PFSK-1 (cell line): ENCODE data around the gene ZCWPW1.

ENCODE experiments used
- FOXP2 ChIP-seq: optimal IDR thresholded peaks from 2 replicates; pipeline ENCODE3; 2011; ENCODE audit warnings: borderline replicate concordance, control low read depth, inconsistent platforms; ENCODE audit not compliant: insufficient read depth; ENCODE audit errors: extremely low read length, extremely low read depth
- POLR2AphosphoS5 ChIP-seq: IDR thresholded peaks from 2 replicates; pipeline ENCODE4 v1.6.1; 2012; ENCODE audit warnings: low read depth, mild to moderate bottlenecking, control low read depth, low read length, moderate library complexity
- SIN3A ChIP-seq: IDR thresholded peaks from 2 replicates; pipeline ENCODE4 v1.6.1; 2012; ENCODE audit warnings: mild to moderate bottlenecking, low read length, moderate library complexity, borderline replicate concordance; ENCODE audit not compliant: insufficient read depth
- TAF1 ChIP-seq: IDR thresholded peaks from 2 replicates; pipeline ENCODE4 v1.6.1; 2012; ENCODE audit warnings: low read length, control low read depth, borderline replicate concordance; ENCODE audit not compliant: insufficient read depth
- TF ChIP-seq, protein P1 (sequence below), 2 experiments: IDR thresholded peaks; 2 replicates each; pipeline versions ENCODE4 v1.6.1 to v1.8.0; 2011 to 2012; ENCODE audit warnings: low read depth in 2 of 2, low read length in 2 of 2, control low read depth in 1 of 2, inconsistent platforms in 1 of 2, mild to moderate bottlenecking in 1 of 2, moderate library complexity in 1 of 2; ENCODE audit not compliant: insufficient read depth in 1 of 2

ZCWPW1 gene

GRCh38 chr7:100413346-100413745 is 15.2 kb downstream of the ZCWPW1 start:
- TF ChIP-seq TAF1: no peak
- TF ChIP-seq, protein P1, sequence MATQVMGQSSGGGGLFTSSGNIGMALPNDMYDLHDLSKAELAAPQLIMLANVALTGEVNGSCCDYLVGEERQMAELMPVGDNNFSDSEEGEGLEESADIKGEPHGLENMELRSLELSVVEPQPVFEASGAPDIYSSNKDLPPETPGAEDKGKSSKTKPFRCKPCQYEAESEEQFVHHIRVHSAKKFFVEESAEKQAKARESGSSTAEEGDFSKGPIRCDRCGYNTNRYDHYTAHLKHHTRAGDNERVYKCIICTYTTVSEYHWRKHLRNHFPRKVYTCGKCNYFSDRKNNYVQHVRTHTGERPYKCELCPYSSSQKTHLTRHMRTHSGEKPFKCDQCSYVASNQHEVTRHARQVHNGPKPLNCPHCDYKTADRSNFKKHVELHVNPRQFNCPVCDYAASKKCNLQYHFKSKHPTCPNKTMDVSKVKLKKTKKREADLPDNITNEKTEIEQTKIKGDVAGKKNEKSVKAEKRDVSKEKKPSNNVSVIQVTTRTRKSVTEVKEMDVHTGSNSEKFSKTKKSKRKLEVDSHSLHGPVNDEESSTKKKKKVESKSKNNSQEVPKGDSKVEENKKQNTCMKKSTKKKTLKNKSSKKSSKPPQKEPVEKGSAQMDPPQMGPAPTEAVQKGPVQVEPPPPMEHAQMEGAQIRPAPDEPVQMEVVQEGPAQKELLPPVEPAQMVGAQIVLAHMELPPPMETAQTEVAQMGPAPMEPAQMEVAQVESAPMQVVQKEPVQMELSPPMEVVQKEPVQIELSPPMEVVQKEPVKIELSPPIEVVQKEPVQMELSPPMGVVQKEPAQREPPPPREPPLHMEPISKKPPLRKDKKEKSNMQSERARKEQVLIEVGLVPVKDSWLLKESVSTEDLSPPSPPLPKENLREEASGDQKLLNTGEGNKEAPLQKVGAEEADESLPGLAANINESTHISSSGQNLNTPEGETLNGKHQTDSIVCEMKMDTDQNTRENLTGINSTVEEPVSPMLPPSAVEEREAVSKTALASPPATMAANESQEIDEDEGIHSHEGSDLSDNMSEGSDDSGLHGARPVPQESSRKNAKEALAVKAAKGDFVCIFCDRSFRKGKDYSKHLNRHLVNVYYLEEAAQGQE (IDR thresholded peaks at IDR 0.05; ENCODE audit: insufficient read depth in 1 of 2, low read depth in 2 of 2, low read length in 2 of 2): no peak
- TF ChIP-seq SIN3A: no peak
- no peak for TF ChIP-seq FOXP2
- no peak for TF ChIP-seq POLR2AphosphoS5

- TF ChIP-seq SIN3A (no peak), TAF1 (no peak), POLR2AphosphoS5 (no peak), FOXP2 (no peak)
- TF ChIP-seq, protein P1 (IDR thresholded peaks at IDR 0.05; ENCODE audit: insufficient read depth in 1 of 2, low read depth in 2 of 2, low read length in 2 of 2): no peak
Measured at GRCh38 chr7:100411101-100411500, 17.4 kb downstream of the ZCWPW1 start.

GRCh38 chr7:100407285-100408180 is 21.0 kb downstream of the ZCWPW1 start:
- TF ChIP-seq TAF1: no peak
- TF ChIP-seq FOXP2: no peak

- TF ChIP-seq SIN3A (no peak), TAF1 (no peak), FOXP2 (no peak), POLR2AphosphoS5 (no peak)
- TF ChIP-seq, protein P1 (IDR thresholded peaks at IDR 0.05; ENCODE audit: insufficient read depth in 1 of 2, low read depth in 2 of 2, low read length in 2 of 2): no peak
Measured at GRCh38 chr7:100406767-100407166, 21.7 kb downstream of the ZCWPW1 start.

- TF ChIP-seq POLR2AphosphoS5: no peak
- TF ChIP-seq TAF1: no peak
- TF ChIP-seq, protein P1 (IDR thresholded peaks at IDR 0.05; ENCODE audit: insufficient read depth in 1 of 2, low read depth in 2 of 2, low read length in 2 of 2): no peak
- TF ChIP-seq SIN3A: no peak
- no peak for TF ChIP-seq FOXP2
Measured at GRCh38 chr7:100402241-100402640, 26.3 kb downstream of the ZCWPW1 start.
